AG04450 (cell line): ENCODE data around the gene ANKRD52. TPM values are rescaled to one million over a fixed set of nuclear protein-coding genes. Genes with fewer than 3 reads are reported as not detected.

Experiments used
- CTCF ChIA-PET: fragments of 300-600, 350-600 bp; formaldehyde crosslinking; extraction: SDS; loops from one replicate; lab custom pipeline; 2022; ENCODE audit warnings: antibody characterized with exemption, inconsistent platforms; lab: Charles Lee
- POLR2A ChIA-PET: fragments of 350-600 bp; formaldehyde crosslinking; extraction: SDS; loops from one replicate; lab custom pipeline; 2021; ENCODE audit warnings: antibody characterized with exemption, inconsistent platforms; lab: Yijun Ruan, JAX
- DNase-seq: peaks from one replicate; pipeline ENCODE4 v3.0.0-alpha.2; 2011; ENCODE audit warnings: low read depth, low spot score
- H3K27ac ChIP-seq: one replicate; pipeline ENCODE4 v1.5.1; 2012; ENCODE audit warnings: low read depth, low read length, control low read depth
- H3K27me3 ChIP-seq: one replicate; pipeline ENCODE4 v1.6.0; 2012; ENCODE audit warnings: low read length; ENCODE audit not compliant: control insufficient read depth, insufficient read depth
- H3K4me3 ChIP-seq: 2 replicates; pipeline ENCODE4 v1.5.1; 2011; ENCODE audit warnings: mild to moderate bottlenecking, low read depth, low read length, control low read depth
- H3K9me3 ChIP-seq: 2 replicates; pipeline ENCODE4 v1.5.1; 2012; ENCODE audit warnings: low read length; ENCODE audit not compliant: control insufficient read depth, insufficient read depth
- polyA plus RNA-seq: library from polyadenylated mRNA; depleted of rRNA; stranded (reverse); fragments of >200 nt; gene quantifications from 2 replicates; pipeline ENCODE4 v1.2.3, GENCODE V29; 2011
- TF ChIP-seq, protein P1 (sequence below): IDR thresholded peaks from 2 replicates; pipeline ENCODE4 v1.5.1; 2011; ENCODE audit warnings: low read depth, low read length, control low read depth, inconsistent platforms

Gene ANKRD52
- polyA plus RNA-seq, 1 experiment: 16.0 TPM

DNA sequence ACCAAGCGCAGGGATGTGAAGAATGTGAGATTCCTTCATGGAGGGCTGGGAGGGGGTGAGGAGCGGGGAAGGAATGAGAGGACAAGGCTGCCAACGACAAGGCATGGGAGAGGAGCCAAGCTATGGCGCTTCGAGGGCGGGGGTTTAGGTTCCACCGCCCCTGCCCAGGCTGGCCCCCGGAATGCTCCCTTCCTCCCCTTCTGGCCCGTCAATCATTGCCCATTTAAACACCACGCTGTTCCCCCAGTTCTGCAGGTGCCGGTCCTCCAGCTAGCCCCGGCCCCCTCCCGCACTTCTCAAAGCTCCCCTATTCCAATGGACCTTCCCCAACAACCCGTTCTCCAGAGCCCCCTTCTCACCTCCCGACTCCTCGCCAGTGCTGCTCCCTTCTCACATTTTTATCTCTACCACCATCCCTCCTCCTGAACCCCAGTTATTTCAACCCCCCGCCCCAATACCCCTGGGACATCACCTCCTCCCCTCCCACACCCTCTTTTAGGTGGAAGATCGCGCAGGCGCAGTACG, 36.9 kb downstream of the ANKRD52 start:
- peak; percentile 46 for DNase-seq
- H3K27me3 ChIP-seq: no peaks in the 10 kb centered on the region
- ChIA-PET CTCF (interaction anchor here (0.8 to 4.2 kb wide), 10 partner anchors 14 to 102 kb away, joined by 3 to 73 read pairs (median 10); partner anchors contain the start of genes ANKRD52, SMARCC2 and ZC3H10), POLR2A (interaction anchor here (0.5 to 2.9 kb wide), 24 partner anchors 10 to 374 kb away, joined by 3 to 30 read pairs (median 5); partner anchors contain the start of genes ANKRD52, CNPY2, COQ10A and ESYT1)
- peak overlapping the region; percentile 96 for H3K27ac ChIP-seq
- TF ChIP-seq, protein P1, sequence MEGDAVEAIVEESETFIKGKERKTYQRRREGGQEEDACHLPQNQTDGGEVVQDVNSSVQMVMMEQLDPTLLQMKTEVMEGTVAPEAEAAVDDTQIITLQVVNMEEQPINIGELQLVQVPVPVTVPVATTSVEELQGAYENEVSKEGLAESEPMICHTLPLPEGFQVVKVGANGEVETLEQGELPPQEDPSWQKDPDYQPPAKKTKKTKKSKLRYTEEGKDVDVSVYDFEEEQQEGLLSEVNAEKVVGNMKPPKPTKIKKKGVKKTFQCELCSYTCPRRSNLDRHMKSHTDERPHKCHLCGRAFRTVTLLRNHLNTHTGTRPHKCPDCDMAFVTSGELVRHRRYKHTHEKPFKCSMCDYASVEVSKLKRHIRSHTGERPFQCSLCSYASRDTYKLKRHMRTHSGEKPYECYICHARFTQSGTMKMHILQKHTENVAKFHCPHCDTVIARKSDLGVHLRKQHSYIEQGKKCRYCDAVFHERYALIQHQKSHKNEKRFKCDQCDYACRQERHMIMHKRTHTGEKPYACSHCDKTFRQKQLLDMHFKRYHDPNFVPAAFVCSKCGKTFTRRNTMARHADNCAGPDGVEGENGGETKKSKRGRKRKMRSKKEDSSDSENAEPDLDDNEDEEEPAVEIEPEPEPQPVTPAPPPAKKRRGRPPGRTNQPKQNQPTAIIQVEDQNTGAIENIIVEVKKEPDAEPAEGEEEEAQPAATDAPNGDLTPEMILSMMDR: no peak
- peak overlapping the region; percentile 91 for H3K4me3 ChIP-seq
- no peaks in the 10 kb centered on the region for H3K9me3 ChIP-seq

DNA sequence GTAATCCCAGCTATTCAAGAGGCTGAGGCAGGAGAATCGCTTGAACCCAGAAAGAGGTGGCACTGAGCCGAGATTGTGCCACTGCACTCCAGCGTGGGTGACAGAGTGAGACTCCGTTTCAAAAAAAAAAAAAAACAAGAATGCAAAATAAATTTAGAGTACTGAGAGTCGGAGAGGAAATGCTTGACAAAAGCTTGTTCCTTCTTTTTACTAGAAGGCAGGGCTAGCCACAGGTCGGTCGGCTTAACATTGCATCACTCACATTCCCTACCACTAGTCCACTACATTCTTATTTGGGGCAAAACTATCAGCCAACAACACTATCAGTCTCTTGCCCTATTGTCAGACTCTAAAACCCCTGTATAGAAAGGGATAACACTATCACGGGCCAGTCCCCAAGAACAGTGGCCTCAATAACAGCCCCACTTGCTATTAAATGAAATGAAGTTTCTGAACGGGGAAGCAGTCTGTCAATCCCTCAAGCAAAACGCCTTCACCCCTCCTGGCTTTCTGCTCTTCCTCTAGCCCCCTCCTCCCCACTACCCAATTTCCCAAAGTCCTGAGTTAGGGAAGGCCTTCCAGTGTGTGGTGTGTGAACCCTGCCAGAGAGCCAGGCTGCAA, 37.5 kb downstream of the ANKRD52 start:
- H3K27ac ChIP-seq: peak overlapping the region; percentile 96
- H3K9me3 ChIP-seq: no peaks in the 10 kb centered on the region
- ChIA-PET CTCF (interaction anchor here (0.8 to 4.2 kb wide), 5 partner anchors 14 to 102 kb away, joined by 3 to 73 read pairs (median 19); partner anchors contain the start of genes ANKRD52, SMARCC2 and ZC3H10), POLR2A (interaction anchor here (0.5 to 2.9 kb wide), 14 partner anchors 14 to 237 kb away, joined by 3 to 30 read pairs (median 6); partner anchors contain the start of genes ANKRD52, CNPY2, COQ10A and ESYT1)
- no peaks in the 10 kb centered on the region for H3K27me3 ChIP-seq
- DNase-seq: no peak
- TF ChIP-seq, protein P1: no peak
- peak overlapping the region; percentile 91 for H3K4me3 ChIP-seq

- DNase-seq: no peak
- no peaks in the 10 kb centered on the region for H3K27me3 ChIP-seq
- POLR2A ChIA-PET: interaction anchor here (1.3 to 2.9 kb wide), 2 partner anchors 22 to 38 kb away, joined by 4 to 30 read pairs; partner anchors contain the start of gene ANKRD52
- H3K4me3 ChIP-seq: peak overlapping the region; percentile 17; the same call in 1 of the 2 replicates
- no peak overlapping the region for H3K27ac ChIP-seq
- TF ChIP-seq, protein P1: no peak
- H3K9me3 ChIP-seq: no peaks in the 10 kb centered on the region
- CTCF ChIA-PET: interaction anchor here (3.0 to 4.2 kb wide), 3 partner anchors 13 to 101 kb away, joined by 19 to 73 read pairs (median 37); partner anchors contain the start of genes SMARCC2 and ZC3H10
Measured at GRCh38 chr12:56219840-56220239, 38.3 kb downstream of the ANKRD52 start.

GRCh38 chr12:56216461-56216860, 41.7 kb downstream of the ANKRD52 start:
- H3K9me3 ChIP-seq: no peaks in the 10 kb centered on the region
- no peak for DNase-seq
- ChIA-PET POLR2A (interaction anchor here (0.5 kb wide), 1 partner anchor 69 kb away, joined by 4 read pairs; no protein-coding TSS in a partner anchor), CTCF (interaction anchor here (0.5 to 1.7 kb wide), 3 partner anchors 10 to 1416 kb away, joined by 8 to 12 read pairs (median 9); partner anchors contain the start of genes B4GALNT1 and SMARCC2)
- H3K27ac ChIP-seq: no peak overlapping the region
- no peaks in the 10 kb centered on the region for H3K27me3 ChIP-seq
- TF ChIP-seq, protein P1: no peak
- no peak overlapping the region for H3K4me3 ChIP-seq
